Osteoblast (primary cell): ENCODE data around the gene DDX6. TPM values are rescaled to one million over a fixed set of nuclear protein-coding genes. Genes with fewer than 3 reads are reported as not detected.
"Not testable (repeated sequence)": the region's sequence is repeated elsewhere in the genome, so short reads cannot be mapped to it uniquely, and the experiment has no call there.

ENCODE experiments used
- DNase-seq: peaks from one replicate; pipeline ENCODE4 v3.0.0; 2011; ENCODE audit warnings: low spot score, mixed read lengths; ENCODE audit not compliant: insufficient read length; ENCODE audit errors: missing footprints
- H2AFZ ChIP-seq: 2 replicates; pipeline ENCODE4 v1.6.0; 2011; ENCODE audit warnings: mild to moderate bottlenecking, low read length
- H3K27ac ChIP-seq: 2 replicates; pipeline ENCODE4 v1.5.1; 2011; ENCODE audit warnings: mild to moderate bottlenecking, low read depth, low read length, moderate library complexity
- H3K27me3 ChIP-seq: 2 replicates; pipeline ENCODE4 v1.6.0; 2012; ENCODE audit warnings: mild to moderate bottlenecking, control low read depth, inconsistent platforms, low read length, moderate library complexity; ENCODE audit not compliant: insufficient read depth
- H3K36me3 ChIP-seq: 2 replicates; pipeline ENCODE4 v1.5.1; 2011; ENCODE audit warnings: mild to moderate bottlenecking, low read length, control low read depth, moderate library complexity; ENCODE audit not compliant: insufficient read depth
- H3K4me1 ChIP-seq: 2 replicates; pipeline ENCODE4 v1.5.1; 2011; ENCODE audit warnings: mild to moderate bottlenecking, low read length, control low read depth, moderate library complexity; ENCODE audit not compliant: insufficient read depth
- H3K4me2 ChIP-seq: 2 replicates; pipeline ENCODE4 v1.6.0; 2011; ENCODE audit warnings: mild to moderate bottlenecking, low read length; ENCODE audit not compliant: insufficient read depth
- H3K4me3 ChIP-seq: fragments of 200-600 bp; sonication (generic); 3 replicates; pipeline ENCODE4 v1.5.1; 2012; ENCODE audit warnings: mild to moderate bottlenecking, low read length, inconsistent platforms; ENCODE audit not compliant: insufficient read depth
- H3K79me2 ChIP-seq: 2 replicates; pipeline ENCODE4 v1.6.0; 2012; ENCODE audit warnings: mild to moderate bottlenecking, low read length, control low read depth, inconsistent platforms; ENCODE audit not compliant: insufficient read depth
- H3K9me3 ChIP-seq: 2 replicates; pipeline ENCODE4 v1.5.1; 2011; ENCODE audit warnings: low read depth, low read length, control low read depth
- H4K20me1 ChIP-seq: 2 replicates; pipeline ENCODE4 v1.6.0; 2012; ENCODE audit warnings: mild to moderate bottlenecking, low read length, control low read depth; ENCODE audit not compliant: insufficient read depth
- total RNA-seq: library from RNA; depleted of rRNA; stranded (reverse); fragments of >200 nt; gene quantifications from 2 replicates; pipeline ENCODE4 v1.2.3, GENCODE V29; 2012
- TF ChIP-seq, protein P1 (sequence below): IDR thresholded peaks from 2 replicates; pipeline ENCODE4 v1.5.1; 2011; ENCODE audit warnings: mild to moderate bottlenecking, low read depth, low read length, moderate library complexity; ENCODE audit errors: extremely low read depth

Gene DDX6
- total RNA-seq, 1 donor: 122 TPM

DNA sequence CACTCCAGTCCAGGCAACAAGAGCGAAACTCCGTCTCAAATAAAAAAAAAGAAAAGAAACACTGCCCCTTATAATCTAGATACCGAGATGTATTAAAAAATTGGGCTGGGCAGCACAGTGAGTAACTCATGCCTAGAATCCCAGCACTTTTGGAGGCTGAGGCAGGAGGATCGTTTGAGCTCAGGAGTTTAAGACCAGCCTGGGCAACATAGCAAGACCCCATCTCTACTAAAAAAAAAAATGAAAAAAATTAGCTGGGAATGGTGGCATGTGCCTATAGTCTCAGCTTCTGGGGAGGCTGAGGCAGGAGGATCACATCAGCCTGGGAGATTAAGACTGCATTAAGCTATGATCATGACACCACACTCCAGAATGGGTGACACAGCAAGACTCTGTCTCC, 24.9 kb downstream of the DDX6 start:
- Histone ChIP-seq H3K4me1 (peaks cover 10% of the 10 kb centered on the region), H3K9me3 (no peaks in the 10 kb centered on the region), H3K4me3 (no peak overlapping the region), H3K36me3 (peaks cover 56% of the 10 kb centered on the region), H2AFZ (no peak overlapping the region), H3K4me2 (no peak overlapping the region), H3K79me2 (peaks cover 67% of the 10 kb centered on the region), H3K27ac (no peak overlapping the region), H4K20me1 (peaks cover 32% of the 10 kb centered on the region), H3K27me3 (no peaks in the 10 kb centered on the region)
- TF ChIP-seq, protein P1, sequence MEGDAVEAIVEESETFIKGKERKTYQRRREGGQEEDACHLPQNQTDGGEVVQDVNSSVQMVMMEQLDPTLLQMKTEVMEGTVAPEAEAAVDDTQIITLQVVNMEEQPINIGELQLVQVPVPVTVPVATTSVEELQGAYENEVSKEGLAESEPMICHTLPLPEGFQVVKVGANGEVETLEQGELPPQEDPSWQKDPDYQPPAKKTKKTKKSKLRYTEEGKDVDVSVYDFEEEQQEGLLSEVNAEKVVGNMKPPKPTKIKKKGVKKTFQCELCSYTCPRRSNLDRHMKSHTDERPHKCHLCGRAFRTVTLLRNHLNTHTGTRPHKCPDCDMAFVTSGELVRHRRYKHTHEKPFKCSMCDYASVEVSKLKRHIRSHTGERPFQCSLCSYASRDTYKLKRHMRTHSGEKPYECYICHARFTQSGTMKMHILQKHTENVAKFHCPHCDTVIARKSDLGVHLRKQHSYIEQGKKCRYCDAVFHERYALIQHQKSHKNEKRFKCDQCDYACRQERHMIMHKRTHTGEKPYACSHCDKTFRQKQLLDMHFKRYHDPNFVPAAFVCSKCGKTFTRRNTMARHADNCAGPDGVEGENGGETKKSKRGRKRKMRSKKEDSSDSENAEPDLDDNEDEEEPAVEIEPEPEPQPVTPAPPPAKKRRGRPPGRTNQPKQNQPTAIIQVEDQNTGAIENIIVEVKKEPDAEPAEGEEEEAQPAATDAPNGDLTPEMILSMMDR: no peak
- no peak for DNase-seq

GRCh38 chr11:118765095-118765691, 25.8 kb downstream of the DDX6 start:
- Histone ChIP-seq H3K79me2 (peaks cover 60% of the 10 kb centered on the region), H4K20me1 (peaks cover 25% of the 10 kb centered on the region), H3K36me3 (peaks cover 63% of the 10 kb centered on the region)
- not testable (repeated sequence) for H3K27me3 ChIP-seq, H3K4me3 ChIP-seq, DNase-seq, H2AFZ ChIP-seq, H3K9me3 ChIP-seq, H3K4me2 ChIP-seq, H3K27ac ChIP-seq, H3K4me1 ChIP-seq

GRCh38 chr11:118763041-118763440, 27.9 kb downstream of the DDX6 start:
- H3K27me3 ChIP-seq: no peaks in the 10 kb centered on the region
- peaks cover 41% of the 10 kb centered on the region for H3K79me2 ChIP-seq
- H3K4me3 ChIP-seq: no peak overlapping the region
- no peak overlapping the region for H3K27ac ChIP-seq
- no peaks in the 10 kb centered on the region for H3K4me1 ChIP-seq
- H3K4me2 ChIP-seq: no peak overlapping the region
- peaks cover 10% of the 10 kb centered on the region for H4K20me1 ChIP-seq
- no peak overlapping the region for H2AFZ ChIP-seq
- TF ChIP-seq, protein P1: no peak
- no peaks in the 10 kb centered on the region for H3K9me3 ChIP-seq
- no peak for DNase-seq
- H3K36me3 ChIP-seq: peaks cover 83% of the 10 kb centered on the region

DNA sequence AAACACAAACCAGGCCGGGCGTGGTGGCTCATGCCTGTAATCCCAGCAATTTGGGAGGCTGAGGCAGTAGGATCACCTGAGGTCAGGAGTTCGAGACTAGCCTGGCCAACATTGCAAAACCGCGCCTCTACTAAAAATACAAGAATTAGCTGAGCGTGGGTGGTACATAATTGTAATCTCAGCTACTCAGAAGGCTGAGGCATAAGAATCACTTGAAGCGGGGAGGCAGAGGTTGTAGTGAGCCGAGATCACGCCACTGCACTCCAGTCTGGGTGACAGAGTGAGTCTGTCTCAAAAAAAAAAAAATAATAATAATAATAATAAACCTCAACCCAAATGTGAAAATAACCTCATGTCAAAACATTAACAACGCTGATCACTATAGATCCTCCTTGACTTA, 29.0 kb downstream of the DDX6 start:
- not testable (repeated sequence) for H3K9me3 ChIP-seq, H3K4me1 ChIP-seq, H3K27ac ChIP-seq, H3K4me2 ChIP-seq, H4K20me1 ChIP-seq, H2AFZ ChIP-seq, H3K4me3 ChIP-seq, DNase-seq, H3K27me3 ChIP-seq
- H3K36me3 ChIP-seq: peaks cover 85% of the 10 kb centered on the region
- H3K79me2 ChIP-seq: peaks cover 32% of the 10 kb centered on the region

DNA sequence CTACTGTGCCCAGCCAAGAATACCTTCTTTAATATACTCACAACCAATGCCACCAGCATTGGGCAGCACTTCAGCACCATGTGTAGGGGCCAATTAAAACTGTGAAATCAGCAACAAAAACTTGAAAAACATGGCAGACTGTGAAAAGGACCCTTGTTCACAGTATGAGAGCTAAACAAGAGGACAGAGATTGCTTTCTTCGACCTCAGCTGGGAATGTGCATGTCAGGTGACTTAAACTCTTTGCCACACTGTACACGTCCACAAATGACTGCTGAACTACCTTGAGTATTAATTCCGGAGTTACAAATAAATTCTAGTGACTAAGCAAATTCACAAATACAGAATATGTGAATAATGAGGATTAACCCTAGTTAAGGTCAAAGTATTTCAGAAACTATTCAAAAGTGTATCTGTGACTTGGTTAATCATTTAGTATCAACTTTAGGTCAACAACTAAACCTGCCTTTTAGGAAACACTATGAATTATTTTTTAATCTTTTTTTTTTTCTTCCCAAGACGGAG, 33.0 kb downstream of the DDX6 start:
- no peak for DNase-seq
- no peak overlapping the region for H3K4me3 ChIP-seq
- no peaks in the 10 kb centered on the region for H4K20me1 ChIP-seq
- peaks cover 91% of the 10 kb centered on the region for H3K36me3 ChIP-seq
- H3K27ac ChIP-seq: no peak overlapping the region
- no peaks in the 10 kb centered on the region for H3K9me3 ChIP-seq
- H2AFZ ChIP-seq: no peak overlapping the region
- no peaks in the 10 kb centered on the region for H3K27me3 ChIP-seq
- no peaks in the 10 kb centered on the region for H3K4me1 ChIP-seq
- TF ChIP-seq, protein P1: no peak
- H3K79me2 ChIP-seq: peaks cover 8% of the 10 kb centered on the region
- H3K4me2 ChIP-seq: no peak overlapping the region
